ENCODE results near the gene SYTL2. TPM values are rescaled to one million over a fixed set of nuclear protein-coding genes. Genes with fewer than 3 reads are reported as not detected.

The SYTL2 gene
- total RNA-seq, 1 donor from 2014 or later: 17.4 TPM

DNA sequence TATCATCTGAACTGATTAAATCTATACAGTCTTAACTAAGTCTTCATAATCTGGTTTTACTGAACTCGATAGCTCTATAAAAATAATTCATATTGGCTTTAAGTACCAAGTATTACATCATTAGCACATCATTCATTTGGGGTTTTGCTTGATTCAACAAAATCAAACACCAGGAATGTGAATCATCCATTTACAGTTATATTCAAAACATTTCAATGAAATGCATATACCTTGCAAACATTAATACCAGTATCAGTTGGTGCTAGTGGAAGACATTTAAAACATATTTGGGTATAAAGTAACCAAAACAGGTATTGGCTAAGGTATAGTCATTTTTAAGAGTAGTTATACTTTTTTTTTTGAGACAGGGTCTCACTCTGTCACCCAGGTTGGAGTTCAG is 112.7 kb downstream of the SYTL2 start:
- Histone ChIP-seq H3K27me3 (no peaks in the 10 kb centered on the region), H3K4me1 (no peaks in the 10 kb centered on the region), H3K4me3 (no peak overlapping the region), H3K36me3 (no peaks in the 10 kb centered on the region), H3K27ac (no peak overlapping the region), H3K9me3 (no peaks in the 10 kb centered on the region)
- TF ChIP-seq, protein P1, sequence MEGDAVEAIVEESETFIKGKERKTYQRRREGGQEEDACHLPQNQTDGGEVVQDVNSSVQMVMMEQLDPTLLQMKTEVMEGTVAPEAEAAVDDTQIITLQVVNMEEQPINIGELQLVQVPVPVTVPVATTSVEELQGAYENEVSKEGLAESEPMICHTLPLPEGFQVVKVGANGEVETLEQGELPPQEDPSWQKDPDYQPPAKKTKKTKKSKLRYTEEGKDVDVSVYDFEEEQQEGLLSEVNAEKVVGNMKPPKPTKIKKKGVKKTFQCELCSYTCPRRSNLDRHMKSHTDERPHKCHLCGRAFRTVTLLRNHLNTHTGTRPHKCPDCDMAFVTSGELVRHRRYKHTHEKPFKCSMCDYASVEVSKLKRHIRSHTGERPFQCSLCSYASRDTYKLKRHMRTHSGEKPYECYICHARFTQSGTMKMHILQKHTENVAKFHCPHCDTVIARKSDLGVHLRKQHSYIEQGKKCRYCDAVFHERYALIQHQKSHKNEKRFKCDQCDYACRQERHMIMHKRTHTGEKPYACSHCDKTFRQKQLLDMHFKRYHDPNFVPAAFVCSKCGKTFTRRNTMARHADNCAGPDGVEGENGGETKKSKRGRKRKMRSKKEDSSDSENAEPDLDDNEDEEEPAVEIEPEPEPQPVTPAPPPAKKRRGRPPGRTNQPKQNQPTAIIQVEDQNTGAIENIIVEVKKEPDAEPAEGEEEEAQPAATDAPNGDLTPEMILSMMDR (IDR thresholded peaks at IDR 0.05): no peak
- TF ChIP-seq POLR2AphosphoS5 (IDR thresholded peaks at IDR 0.05; ENCODE audit: insufficient read depth in 1 of 2, low read depth in 1 of 2) (no peak), POLR2A (IDR thresholded peaks at IDR 0.05) (no peak)
- DNase-seq (ENCODE audit: extremely low spot score in 2 of 2): no peak
- intact Hi-C loops (cut with DNase I): no loop called here

DNA sequence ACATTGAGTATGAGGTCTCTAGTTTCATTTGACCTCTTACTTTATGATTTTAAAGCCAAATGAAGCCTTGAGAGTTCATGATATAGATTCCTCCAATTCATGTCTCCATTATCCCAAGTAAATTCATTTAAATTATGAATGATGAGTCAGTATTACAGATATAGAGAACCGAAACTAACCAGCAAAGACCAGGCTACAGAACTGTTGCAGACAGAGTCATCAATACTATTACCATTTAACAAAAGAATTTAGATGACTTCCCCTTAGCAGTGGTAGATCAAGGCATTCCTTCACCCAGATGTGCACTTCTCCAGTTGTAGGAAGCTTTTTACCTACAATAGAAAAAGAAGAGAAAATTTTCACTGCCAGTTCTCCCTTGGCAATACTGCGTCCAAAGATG is 113.2 kb downstream of the SYTL2 start:
- TF ChIP-seq POLR2A (IDR thresholded peaks at IDR 0.05) (no peak), POLR2AphosphoS5 (IDR thresholded peaks at IDR 0.05; ENCODE audit: insufficient read depth in 1 of 2, low read depth in 1 of 2) (no peak)
- TF ChIP-seq, protein P1 (IDR thresholded peaks at IDR 0.05): no peak
- no peak for DNase-seq (ENCODE audit: extremely low spot score in 2 of 2)
- Histone ChIP-seq H3K36me3 (no peaks in the 10 kb centered on the region), H3K27ac (no peak overlapping the region), H3K9me3 (no peaks in the 10 kb centered on the region), H3K4me1 (no peaks in the 10 kb centered on the region), H3K27me3 (no peaks in the 10 kb centered on the region), H3K4me3 (no peak overlapping the region)
- intact Hi-C loops (cut with DNase I): no loop called here

DNA sequence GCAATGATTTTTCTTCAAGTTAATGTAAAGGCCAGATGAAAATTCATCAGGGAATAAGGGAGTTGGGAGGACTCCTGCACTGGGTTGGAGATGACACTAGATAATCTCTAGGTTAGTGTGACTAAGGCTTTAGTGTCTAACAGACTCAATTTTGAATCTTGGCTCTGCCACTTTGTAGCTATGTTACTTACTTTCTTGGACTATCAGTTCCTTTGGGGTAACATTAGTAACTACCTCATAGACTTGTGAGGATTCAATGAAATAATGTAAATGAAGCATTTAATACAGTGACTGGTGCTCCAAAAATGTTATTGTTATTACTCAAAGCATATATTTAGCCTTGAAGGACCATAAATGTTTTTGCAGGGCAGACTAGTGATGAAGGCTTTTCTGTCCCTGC is 115.4 kb downstream of the SYTL2 start:
- DNase-seq (ENCODE audit: extremely low spot score in 2 of 2): no peak
- TF ChIP-seq, protein P1 (IDR thresholded peaks at IDR 0.05): no peak
- no peak for TF ChIP-seq POLR2A (IDR thresholded peaks at IDR 0.05)
- no peak for TF ChIP-seq POLR2AphosphoS5 (IDR thresholded peaks at IDR 0.05; ENCODE audit: insufficient read depth in 1 of 2, low read depth in 1 of 2)
- no peaks in the 10 kb centered on the region for H3K9me3 ChIP-seq
- no peaks in the 10 kb centered on the region for H3K4me1 ChIP-seq
- intact Hi-C loops (cut with DNase I): no loop called here
- no peak overlapping the region for H3K27ac ChIP-seq
- no peak overlapping the region for H3K4me3 ChIP-seq
- H3K36me3 ChIP-seq: no peaks in the 10 kb centered on the region
- H3K27me3 ChIP-seq: no peaks in the 10 kb centered on the region

DNA sequence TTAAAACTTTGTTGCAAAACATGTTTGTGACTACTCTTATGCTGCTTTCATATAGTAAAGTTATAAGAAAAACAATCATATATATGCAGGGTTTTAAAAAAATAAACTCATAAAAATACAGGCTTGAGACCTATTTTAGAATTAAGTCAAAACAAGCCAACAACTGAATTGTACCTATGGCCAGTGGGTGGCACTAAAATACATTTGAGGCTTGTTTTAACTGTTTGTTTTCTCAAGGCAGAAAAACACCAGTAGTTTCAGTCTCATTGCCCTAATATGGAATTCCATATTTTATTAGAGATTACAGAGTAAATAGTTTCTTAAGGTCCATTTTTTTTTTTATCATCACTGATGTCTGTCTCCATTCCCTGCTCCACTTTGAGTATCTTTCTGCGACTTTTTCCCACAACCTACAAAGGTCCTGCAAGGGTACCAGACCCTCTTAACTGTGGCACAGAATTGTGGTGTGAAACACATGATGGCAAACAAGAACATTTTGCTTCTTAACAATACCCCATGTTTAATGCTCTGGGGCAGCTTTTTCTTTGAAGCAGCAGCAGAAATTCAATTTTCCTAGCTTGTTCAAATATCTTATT is 116.5 kb downstream of the SYTL2 start:
- Histone ChIP-seq H3K4me1 (no peaks in the 10 kb centered on the region), H3K9me3 (no peaks in the 10 kb centered on the region), H3K4me3 (no peak overlapping the region), H3K27ac (no peak overlapping the region), H3K27me3 (no peaks in the 10 kb centered on the region), H3K36me3 (no peaks in the 10 kb centered on the region)
- no peak for DNase-seq (ENCODE audit: extremely low spot score in 2 of 2)
- no peak for TF ChIP-seq POLR2A (IDR thresholded peaks at IDR 0.05)
- TF ChIP-seq, protein P1 (IDR thresholded peaks at IDR 0.05): peak in 2 of 3 experiments; percentile 20 to 28
- intact Hi-C loops (cut with DNase I): no loop called here

GRCh38 chr11:85685820-85686459 is 125.0 kb downstream of the SYTL2 start, which contains the start of gene CCDC89:
Gene CCDC89 (minus strand): TSS chr11:85686195. CDS start chr11:85686130, 65 bp downstream.
- peak; percentile 52 to 60 for TF ChIP-seq POLR2AphosphoS5 (IDR thresholded peaks at IDR 0.05; ENCODE audit: insufficient read depth in 1 of 2, low read depth in 1 of 2)
- TF ChIP-seq, protein P1 (IDR thresholded peaks at IDR 0.05): no peak
- H3K27me3 ChIP-seq: no peaks in the 10 kb centered on the region
- no peaks in the 10 kb centered on the region for H3K9me3 ChIP-seq
- peak in 1 of 2 donors; percentile 95 for DNase-seq (ENCODE audit: extremely low spot score in 2 of 2)
- H3K36me3 ChIP-seq: no peaks in the 10 kb centered on the region
- peak within 1 kb of the TSS; percentile 71 for H3K27ac ChIP-seq
- peak within 1 kb of the TSS; percentile 40 to 41 for H3K4me3 ChIP-seq
- H3K4me1 ChIP-seq: peaks cover 12% of the 10 kb centered on the region
- intact Hi-C loops (cut with DNase I): no loop called here

Measured in vagina (tissue), 2 donors.